Measurements from ENCODE around the gene ZNF705A.
"Not testable (repeated sequence)": the region's sequence is repeated elsewhere in the genome, so short reads cannot be mapped to it uniquely, and the experiment has no call there.

DNA sequence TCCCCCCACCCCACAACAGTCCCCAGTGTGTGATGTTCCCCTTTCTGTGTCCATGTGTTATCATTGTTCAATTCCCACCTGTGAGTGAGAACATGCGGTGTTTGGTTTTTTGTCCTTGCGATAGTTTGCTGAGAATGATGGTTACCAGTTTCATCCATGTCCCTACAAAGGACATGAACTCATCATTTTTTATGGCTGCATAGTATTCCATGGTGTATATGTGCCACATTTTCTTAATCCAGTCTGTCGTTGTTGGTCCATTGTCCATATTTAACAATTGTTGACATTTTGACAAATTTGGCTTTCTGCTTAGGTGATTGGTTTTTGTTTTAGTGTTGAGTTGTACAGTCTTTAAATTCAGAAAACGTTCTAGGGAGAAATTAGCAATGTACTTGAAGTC, 43.7 kb upstream of the ZNF705A start:
- TF ChIP-seq, protein P1, sequence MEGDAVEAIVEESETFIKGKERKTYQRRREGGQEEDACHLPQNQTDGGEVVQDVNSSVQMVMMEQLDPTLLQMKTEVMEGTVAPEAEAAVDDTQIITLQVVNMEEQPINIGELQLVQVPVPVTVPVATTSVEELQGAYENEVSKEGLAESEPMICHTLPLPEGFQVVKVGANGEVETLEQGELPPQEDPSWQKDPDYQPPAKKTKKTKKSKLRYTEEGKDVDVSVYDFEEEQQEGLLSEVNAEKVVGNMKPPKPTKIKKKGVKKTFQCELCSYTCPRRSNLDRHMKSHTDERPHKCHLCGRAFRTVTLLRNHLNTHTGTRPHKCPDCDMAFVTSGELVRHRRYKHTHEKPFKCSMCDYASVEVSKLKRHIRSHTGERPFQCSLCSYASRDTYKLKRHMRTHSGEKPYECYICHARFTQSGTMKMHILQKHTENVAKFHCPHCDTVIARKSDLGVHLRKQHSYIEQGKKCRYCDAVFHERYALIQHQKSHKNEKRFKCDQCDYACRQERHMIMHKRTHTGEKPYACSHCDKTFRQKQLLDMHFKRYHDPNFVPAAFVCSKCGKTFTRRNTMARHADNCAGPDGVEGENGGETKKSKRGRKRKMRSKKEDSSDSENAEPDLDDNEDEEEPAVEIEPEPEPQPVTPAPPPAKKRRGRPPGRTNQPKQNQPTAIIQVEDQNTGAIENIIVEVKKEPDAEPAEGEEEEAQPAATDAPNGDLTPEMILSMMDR (IDR thresholded peaks at IDR 0.05): not testable (repeated sequence)
- TF ChIP-seq POLR2AphosphoS5, POLR2A, EP300 (IDR thresholded peaks at IDR 0.05): not testable (repeated sequence)

All from stomach (tissue), 4 donors.